GM21619 (cell line): ENCODE measurements around the gene ARHGAP25.

Source experiments
- ATAC-seq: cut with Tn5 transposase; IDR thresholded peaks from one replicate; pipeline ENCODE4 v1.9.1; 2021; ENCODE audit not compliant: unreplicated experiment

Gene ARHGAP25

DNA sequence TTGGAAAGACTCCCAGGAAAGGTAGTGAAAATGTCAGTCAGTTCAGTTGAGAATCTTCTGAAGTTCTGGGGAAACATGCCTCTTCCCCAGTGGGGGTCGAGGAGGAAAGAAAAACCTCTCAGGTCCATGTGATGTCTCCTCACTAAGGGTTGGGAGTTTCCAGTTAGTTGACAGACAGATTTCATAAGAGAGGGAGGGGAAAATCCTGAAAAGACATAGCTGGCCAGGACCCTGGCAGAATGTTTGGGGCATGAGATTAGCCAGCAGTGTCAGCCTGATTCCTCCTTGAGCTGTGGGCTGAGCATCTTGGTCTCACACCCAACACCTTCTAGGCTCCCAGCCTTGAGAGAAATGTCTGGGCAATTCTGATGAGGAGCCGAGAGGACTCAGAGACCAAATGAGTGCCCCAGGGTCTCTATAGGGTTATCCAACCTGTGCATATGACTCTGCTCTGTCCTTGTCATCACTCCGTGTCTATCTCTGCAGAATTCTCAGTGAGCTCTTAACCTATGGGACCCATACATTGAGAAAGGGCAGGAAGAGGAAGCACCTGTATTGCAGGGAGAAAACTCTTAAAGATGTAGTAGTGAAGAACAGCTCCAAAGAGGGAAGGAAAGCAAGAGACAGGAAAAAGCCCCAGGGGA, 122.7 kb downstream of the ARHGAP25 start:
- ATAC-seq, result no peak

DNA sequence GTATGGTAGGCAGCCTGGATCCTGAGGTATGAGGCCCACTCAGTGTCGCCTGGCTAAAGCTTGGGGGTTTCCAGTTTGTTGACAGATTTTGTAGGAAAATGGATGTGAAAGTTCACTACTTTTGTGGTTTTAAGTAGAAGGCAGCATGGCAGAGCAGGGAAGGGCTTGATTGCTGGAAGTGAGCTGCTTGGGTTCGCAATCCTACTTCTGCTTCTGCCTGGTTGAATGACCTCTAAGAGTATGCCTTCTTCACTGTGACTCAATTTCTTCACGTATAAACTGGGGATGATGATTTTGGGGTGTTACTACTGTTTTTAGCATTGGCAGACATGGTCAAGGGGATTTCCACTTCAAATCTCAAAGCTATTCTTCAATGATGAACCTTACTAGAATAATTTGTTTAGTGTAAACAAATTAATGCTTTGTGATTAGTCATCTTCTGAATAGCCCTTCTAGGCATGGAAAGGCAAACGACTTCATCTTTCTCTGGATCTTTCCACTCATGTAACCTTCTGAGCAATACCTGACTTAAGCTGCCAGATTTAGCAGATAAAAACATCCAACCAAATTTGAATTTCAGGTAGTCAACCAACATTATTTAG, 123.3 kb downstream of the ARHGAP25 start:
- no peak for ATAC-seq

DNA sequence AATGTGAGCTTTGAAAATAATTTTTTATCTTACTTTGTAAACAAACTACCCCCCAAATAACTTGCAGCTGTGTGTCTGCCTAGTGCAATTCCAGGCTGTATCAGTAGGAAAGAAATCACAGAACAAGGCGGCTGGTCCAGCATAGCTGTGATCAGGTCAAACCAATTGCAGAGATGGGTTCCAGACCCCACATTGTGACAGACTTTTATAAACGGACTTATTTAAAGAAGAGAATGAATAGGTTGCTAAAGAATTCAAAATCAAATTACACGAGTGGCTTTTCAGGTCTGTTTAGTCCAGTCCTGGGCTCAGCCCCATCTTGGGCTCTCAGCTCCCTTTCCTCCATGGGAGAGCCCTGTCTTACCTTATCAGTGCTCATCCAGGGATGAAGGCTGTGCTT, 125.5 kb downstream of the ARHGAP25 start:
- no peak for ATAC-seq

DNA sequence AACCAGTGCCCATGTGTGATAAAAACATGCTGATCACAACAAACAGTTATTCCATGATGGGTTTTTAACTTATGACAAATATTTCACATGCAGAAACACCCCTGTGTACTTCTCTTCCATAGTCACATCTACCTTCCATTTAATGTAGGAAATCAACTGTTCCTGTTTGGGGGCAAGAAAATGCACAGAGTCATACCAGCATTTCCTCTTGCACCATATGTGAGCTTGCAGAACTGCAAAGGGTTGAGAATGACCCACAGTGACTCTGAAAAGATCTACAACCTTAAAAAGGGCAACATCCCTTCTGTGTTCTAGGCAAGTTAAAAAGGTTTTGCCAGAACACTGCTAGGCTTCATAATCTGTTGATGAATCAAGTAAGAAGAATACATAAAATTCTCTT, 126.7 kb downstream of the ARHGAP25 start:
- no peak for ATAC-seq

DNA sequence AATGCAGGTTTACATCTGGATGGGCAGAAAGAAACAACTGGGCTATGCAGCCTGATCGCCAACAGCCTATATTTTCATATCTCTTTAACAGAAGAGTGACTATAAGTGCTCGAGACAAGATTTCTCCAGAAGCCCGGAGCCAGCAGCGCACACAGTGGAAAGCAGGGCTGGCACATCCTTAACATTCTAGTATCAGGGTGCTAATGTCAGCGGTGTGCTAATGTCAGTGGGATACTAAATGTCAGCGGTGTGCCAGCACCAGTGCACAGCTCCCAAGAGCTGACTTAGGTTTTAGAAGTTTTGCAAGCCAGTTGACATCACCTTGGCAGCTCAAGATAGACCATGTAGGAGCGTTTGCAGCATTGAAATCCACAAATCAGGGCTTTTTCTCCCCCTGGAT, 128.3 kb downstream of the ARHGAP25 start:
- ATAC-seq, result no peak

DNA sequence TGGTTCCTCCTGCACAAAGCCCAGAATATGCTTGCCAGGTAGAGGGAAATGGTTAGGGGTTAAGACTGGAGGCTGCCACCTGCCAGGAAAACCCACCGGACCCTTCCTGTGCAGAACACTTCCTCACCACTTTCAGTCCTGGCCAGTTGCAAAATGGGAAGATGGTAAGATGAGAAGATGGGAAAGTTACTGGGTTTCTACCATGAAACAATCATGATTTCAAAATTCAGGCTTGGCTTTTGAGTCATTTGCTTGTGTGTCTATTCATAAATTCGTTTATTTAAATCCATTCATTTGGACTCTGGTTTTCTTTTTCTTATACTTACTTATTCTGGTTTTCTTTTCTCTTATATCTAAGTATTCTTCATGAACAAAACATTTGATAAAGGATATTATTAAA, 129.4 kb downstream of the ARHGAP25 start:
- no peak for ATAC-seq

DNA sequence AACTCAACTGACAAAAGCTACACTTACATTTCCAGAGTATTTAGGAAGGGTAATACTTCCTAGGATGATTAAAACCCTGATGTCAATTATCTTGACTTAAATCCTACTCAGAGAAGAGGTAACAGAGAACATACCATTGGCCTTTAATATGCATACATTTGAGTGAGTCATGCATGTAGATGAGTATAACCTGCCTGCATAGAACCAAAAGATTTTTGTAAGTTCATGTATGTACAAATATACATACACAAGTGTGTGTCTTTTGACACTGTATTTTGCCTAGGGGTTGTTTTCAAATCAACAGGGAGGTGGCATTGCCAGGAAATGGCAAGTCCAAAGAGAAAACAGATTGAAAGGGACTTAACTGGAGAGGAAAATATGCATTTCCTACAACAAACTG, 130.5 kb downstream of the ARHGAP25 start:
- ATAC-seq, result no peak

DNA sequence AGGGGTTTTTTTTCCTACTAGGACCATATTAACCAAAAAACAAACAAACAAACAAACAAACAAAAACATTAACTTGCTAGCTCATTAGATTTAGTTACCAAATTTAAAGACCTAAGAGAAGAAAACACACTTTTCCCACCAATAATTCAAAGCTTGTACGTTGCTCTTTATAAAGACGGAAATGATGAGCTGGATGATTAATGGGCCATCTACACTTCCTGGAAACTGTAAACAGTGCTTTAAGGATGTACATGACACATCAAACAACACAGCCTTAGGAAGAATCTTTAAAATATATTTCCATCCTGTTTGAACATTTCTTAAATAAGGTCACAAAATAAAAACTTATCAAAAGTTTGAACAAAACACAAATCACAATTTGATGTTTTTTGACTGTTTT, 135.6 kb downstream of the ARHGAP25 start:
- ATAC-seq, result no peak

DNA sequence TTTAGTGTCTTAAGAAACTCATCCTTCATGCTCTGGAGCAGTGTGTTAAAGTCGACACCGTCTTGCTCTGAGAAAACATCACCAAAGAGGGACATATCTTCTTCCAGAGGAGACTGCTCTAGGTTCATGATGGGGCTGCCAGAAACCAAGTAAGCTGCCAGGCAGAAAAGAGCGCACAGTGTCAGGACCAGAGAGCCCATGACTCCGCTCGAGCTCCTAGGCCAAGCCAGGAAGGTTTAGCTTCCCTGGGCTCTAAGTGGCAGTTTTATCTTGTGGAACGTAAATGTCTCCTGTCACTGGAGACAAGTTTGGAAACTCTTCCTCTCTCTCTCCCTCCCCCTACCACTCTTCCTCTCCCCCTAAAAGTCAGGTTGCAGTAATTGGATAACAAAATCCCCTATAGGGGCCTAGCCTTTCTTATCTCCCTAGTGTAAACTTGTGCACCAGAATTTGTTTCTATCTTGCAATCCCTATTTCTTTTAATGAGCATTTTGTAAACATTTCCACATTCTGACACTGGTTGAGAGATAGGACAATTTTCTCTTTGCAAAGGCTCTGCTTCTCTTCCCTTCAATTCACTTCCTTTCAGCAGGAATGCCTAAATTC, 136.7 kb downstream of the ARHGAP25 start, which contains the start of gene BMP10:
Gene BMP10 (minus strand): TSS at position 239 of the 606 bp plus-strand sequence. CDS start 39 bp downstream, at position 200.
- ATAC-seq, result no peak
